22Rv1 (cell line): ENCODE data around the gene COL18A1.

Experiments
- ZFX ChIP-seq: fragments of 450-650 bp; IDR thresholded peaks from 2 replicates; pipeline ENCODE4 v1.6.1; 2017; ENCODE audit warnings: antibody characterized with exemption, borderline replicate concordance
- TF ChIP-seq, protein P1 (sequence below): fragments of 450-650 bp; IDR thresholded peaks from 2 replicates; pipeline ENCODE4 v1.5.1; 2017; ENCODE audit warnings: mild to moderate bottlenecking

DNA sequence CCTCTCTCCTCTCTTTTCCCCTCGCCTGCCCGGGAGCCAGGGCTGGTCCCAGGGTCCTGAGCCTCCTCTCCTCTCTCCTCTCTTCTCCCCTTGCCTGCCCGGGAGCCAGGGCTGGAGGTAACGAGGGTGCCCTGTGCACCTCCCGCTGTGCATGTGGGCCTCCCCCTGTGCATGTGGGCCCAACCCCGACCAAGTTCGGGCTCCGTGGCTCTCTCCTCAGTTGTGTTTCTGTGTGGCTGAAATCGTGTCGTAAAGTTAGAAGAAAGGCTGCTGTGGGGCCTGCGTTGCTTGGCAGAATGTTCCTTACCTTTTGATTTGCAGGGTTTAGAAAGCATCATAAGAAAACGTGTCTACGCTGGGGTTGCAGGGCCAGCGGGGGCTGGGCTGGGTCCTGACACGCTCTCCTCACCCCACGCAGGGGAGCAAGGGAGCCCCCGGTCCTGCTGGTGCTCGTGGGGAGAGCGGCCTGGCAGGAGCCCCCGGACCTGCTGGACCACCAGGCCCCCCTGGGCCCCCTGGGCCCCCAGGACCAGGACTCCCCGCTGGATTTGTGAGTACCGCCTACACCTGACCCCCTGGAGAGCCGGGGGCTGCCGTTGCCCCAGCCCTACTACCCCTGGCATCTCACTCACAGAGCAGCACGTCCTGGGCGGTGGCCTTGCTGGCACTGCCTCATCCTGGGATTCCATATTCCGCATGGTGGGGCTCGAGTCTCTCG lies 81.6 kb downstream of the COL18A1 start:
- TF ChIP-seq, protein P1, sequence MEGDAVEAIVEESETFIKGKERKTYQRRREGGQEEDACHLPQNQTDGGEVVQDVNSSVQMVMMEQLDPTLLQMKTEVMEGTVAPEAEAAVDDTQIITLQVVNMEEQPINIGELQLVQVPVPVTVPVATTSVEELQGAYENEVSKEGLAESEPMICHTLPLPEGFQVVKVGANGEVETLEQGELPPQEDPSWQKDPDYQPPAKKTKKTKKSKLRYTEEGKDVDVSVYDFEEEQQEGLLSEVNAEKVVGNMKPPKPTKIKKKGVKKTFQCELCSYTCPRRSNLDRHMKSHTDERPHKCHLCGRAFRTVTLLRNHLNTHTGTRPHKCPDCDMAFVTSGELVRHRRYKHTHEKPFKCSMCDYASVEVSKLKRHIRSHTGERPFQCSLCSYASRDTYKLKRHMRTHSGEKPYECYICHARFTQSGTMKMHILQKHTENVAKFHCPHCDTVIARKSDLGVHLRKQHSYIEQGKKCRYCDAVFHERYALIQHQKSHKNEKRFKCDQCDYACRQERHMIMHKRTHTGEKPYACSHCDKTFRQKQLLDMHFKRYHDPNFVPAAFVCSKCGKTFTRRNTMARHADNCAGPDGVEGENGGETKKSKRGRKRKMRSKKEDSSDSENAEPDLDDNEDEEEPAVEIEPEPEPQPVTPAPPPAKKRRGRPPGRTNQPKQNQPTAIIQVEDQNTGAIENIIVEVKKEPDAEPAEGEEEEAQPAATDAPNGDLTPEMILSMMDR = no peak
- TF ChIP-seq ZFX = no peak
